BE2C (cell line): ENCODE measurements around the gene SEC61G.
A peak's percentile ranks its signal among the peaks of the same experiment; 100 is the strongest.

Experiments used
- DNase-seq: peaks from one replicate; pipeline ENCODE4 v3.0.0-alpha.2; 2020
- H3K27me3 ChIP-seq: fragments of 250-450 bp; sonication (Bioruptor Pico); 2 replicates; pipeline ENCODE4 v1.5.1; 2020; ENCODE audit warnings: mild to moderate bottlenecking
- H3K36me3 ChIP-seq: fragments of 250-450 bp; sonication (Bioruptor Pico); 2 replicates; pipeline ENCODE4 v1.5.1; 2020; ENCODE audit warnings: mild to moderate bottlenecking
- H3K4me1 ChIP-seq: fragments of 250-450 bp; sonication (Bioruptor Pico); 2 replicates; pipeline ENCODE4 v1.5.1; 2020
- H3K4me3 ChIP-seq: 2 replicates; pipeline ENCODE4 v1.5.1; 2011; ENCODE audit warnings: low read depth, low read length
- H3K9me3 ChIP-seq: fragments of 250-450 bp; sonication (Bioruptor Pico); 2 replicates; pipeline ENCODE4 v1.5.1; 2020
- TF ChIP-seq, protein P1 (sequence below): IDR thresholded peaks from 2 replicates; pipeline ENCODE4 v1.5.1; 2012; ENCODE audit warnings: mild to moderate bottlenecking, low read depth, low read length

SEC61G gene

GRCh38 chr7:54774785-54775740 lies 16.1 kb upstream of the SEC61G start:
- TF ChIP-seq, protein P1, sequence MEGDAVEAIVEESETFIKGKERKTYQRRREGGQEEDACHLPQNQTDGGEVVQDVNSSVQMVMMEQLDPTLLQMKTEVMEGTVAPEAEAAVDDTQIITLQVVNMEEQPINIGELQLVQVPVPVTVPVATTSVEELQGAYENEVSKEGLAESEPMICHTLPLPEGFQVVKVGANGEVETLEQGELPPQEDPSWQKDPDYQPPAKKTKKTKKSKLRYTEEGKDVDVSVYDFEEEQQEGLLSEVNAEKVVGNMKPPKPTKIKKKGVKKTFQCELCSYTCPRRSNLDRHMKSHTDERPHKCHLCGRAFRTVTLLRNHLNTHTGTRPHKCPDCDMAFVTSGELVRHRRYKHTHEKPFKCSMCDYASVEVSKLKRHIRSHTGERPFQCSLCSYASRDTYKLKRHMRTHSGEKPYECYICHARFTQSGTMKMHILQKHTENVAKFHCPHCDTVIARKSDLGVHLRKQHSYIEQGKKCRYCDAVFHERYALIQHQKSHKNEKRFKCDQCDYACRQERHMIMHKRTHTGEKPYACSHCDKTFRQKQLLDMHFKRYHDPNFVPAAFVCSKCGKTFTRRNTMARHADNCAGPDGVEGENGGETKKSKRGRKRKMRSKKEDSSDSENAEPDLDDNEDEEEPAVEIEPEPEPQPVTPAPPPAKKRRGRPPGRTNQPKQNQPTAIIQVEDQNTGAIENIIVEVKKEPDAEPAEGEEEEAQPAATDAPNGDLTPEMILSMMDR, result no peak
- Histone ChIP-seq H3K36me3 (no peaks in the 10 kb centered on the region), H3K9me3 (no peaks in the 10 kb centered on the region), H3K4me1 (no peaks in the 10 kb centered on the region), H3K27me3 (no peaks in the 10 kb centered on the region), H3K4me3 (no peak overlapping the region)
- DNase-seq, result no peak

DNA sequence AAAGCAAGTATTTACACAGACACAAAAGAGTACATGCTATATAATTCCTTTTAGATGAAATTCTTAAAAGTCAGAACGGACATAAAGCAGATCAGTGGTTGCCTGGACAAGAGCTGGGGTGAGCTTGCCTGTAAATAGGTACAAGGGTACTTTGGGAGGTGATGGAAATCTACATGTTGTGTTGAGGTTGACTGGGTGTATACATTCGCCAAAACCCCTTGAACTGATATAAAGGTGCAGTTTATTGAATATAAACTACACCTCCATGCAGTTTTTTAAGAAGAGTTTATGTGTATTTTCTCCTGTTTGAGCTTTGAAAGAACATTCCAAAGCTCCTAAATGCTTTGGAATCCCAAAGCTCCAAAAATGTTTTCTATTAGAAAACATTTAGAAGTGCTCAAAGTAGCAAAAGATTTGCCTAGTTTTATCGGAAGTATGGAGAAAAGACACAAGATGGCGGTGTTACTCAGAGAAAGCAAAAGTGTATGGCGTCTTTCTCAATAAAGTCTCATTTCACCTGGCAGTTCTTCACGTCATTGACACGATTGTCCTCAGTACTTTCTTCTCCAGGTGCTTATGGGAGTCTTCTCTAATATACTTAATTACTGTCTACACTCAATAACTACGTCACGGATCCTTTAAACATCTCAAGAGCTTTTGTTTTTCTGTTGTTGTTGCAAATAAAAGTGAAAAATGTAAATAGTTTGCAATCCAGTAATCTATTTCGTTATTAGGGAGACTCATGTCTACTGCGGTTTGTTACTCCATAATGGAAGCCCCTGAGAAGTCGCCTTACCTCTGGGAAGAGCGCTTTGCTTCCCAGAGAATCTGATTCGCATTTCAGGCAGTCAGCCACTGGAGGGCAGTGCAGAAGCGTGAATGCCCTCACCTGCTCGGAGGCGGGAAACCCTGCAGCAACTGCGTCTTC lies 14.7 kb upstream of the SEC61G start:
- Histone ChIP-seq H3K9me3 (no peaks in the 10 kb centered on the region), H3K36me3 (no peaks in the 10 kb centered on the region), H3K4me3 (peak overlapping the region; percentile 65), H3K27me3 (no peaks in the 10 kb centered on the region), H3K4me1 (no peaks in the 10 kb centered on the region)
- DNase-seq, result peak; percentile 89
- TF ChIP-seq, protein P1, result peak; percentile 90

- no peak for DNase-seq
- no peaks in the 10 kb centered on the region for H3K27me3 ChIP-seq
- H3K4me1 ChIP-seq, result no peaks in the 10 kb centered on the region
- H3K36me3 ChIP-seq, result no peaks in the 10 kb centered on the region
- TF ChIP-seq, protein P1, result no peak
- H3K9me3 ChIP-seq, result no peaks in the 10 kb centered on the region
- no peak overlapping the region for H3K4me3 ChIP-seq
Measured at GRCh38 chr7:54769203-54769602, 10.2 kb upstream of the SEC61G start.

DNA sequence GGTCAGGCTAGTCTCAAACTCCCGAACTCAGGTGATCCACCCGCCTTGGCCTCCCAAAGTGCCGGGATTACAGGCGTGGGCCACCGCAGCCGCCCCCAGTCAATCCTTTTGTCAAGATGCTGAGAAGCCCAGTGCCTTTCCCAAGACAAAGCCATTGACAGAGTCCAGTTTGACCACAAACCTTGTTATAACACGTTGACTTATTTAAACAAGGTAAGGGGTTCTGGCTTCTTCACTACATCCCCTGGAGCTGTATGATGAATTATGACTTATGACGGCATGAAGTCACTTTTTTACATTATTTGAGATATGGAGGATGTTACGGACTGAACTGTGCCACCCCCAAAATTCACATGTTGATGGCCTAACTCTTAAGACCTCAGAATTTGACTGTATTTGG lies 5.8 kb upstream of the SEC61G start:
- H3K9me3 ChIP-seq, result no peaks in the 10 kb centered on the region
- no peaks in the 10 kb centered on the region for H3K4me1 ChIP-seq
- no peak for DNase-seq
- TF ChIP-seq, protein P1, result no peak
- no peaks in the 10 kb centered on the region for H3K36me3 ChIP-seq
- no peaks in the 10 kb centered on the region for H3K27me3 ChIP-seq
- H3K4me3 ChIP-seq, result no peak overlapping the region

- no peaks in the 10 kb centered on the region for H3K9me3 ChIP-seq
- H3K4me3 ChIP-seq, result peak overlapping the region; percentile 95
- H3K36me3 ChIP-seq, result peaks cover 36% of the 10 kb centered on the region
- TF ChIP-seq, protein P1, result no peak
- H3K27me3 ChIP-seq, result no peaks in the 10 kb centered on the region
- H3K4me1 ChIP-seq, result no peaks in the 10 kb centered on the region
- DNase-seq, result no peak
Measured at GRCh38 chr7:54757711-54758110, 1.3 kb downstream of the SEC61G start.
